GM12878 (cell line): ENCODE data around the gene B4GALT4. TPM values are rescaled to one million over a fixed set of nuclear protein-coding genes. Genes with fewer than 3 reads are reported as not detected.

ENCODE experiments used
- ATAC-seq: fragments of 200-7000 bp; cut with Tn5 transposase; 3 replicates; pipeline ENCODE4 v1.9.1; 2020; ENCODE audit warnings: mild to moderate bottlenecking, moderate library complexity
- BruUV-seq: library from RNA; stranded (reverse); fragments of 400-500 nt; replicated peaks from 2 replicates; lab custom pipeline; 2021; lab: Mats Ljungman, UMichigan
- CTCF ChIA-PET: fragments of 300-600 bp; sonication (Branson Sonifier 250); formaldehyde crosslinking; extraction: SDS; loops from one replicate; lab custom pipeline; 2021; ENCODE audit warnings: inconsistent platforms; lab: Yijun Ruan, JAX
- POLR2A ChIA-PET: fragments of 350-600 bp; formaldehyde crosslinking; extraction: SDS; loops from one replicate; lab custom pipeline; 2021; ENCODE audit warnings: inconsistent platforms; lab: Charles Lee
- RAD21 ChIA-PET: fragments of 300-600 bp; sonication (Branson Sonifier 250); formaldehyde crosslinking; loops from one replicate; lab custom pipeline; 2023; ENCODE audit warnings: antibody characterized with exemption; ENCODE audit not compliant: unreplicated experiment; lab: Charles Lee
- SMC1A ChIA-PET: fragments of 300-600 bp; sonication (Branson Sonifier 250); formaldehyde crosslinking; loops from one replicate; lab custom pipeline; 2023; ENCODE audit not compliant: unreplicated experiment, uncharacterized antibody; lab: Charles Lee
- DNase-seq: peaks from one replicate; pipeline ENCODE4 v3.0.0-alpha.2; 2011; ENCODE audit warnings: low read depth, low spot score
- FAIRE-seq: peaks from 3 replicates; lab custom pipeline; 2011; peaks lifted over from hg19 to GRCh38; lab: Jason Lieb, UNC
- H2AFZ ChIP-seq: 2 replicates; pipeline ENCODE4 v1.6.0; 2011; ENCODE audit warnings: low read depth, low read length, control low read depth; ENCODE audit not compliant: control insufficient read depth
- H3K27ac ChIP-seq: 2 replicates; pipeline ENCODE4 v1.5.1; 2011; ENCODE audit warnings: control low read depth; ENCODE audit not compliant: control insufficient read depth, insufficient read depth
- H3K27me3 ChIP-seq, 2 experiments: replicated peaks in 1 of 2; 2 replicates each; pipeline versions ENCODE4 v1.6.0 to v1.6.1; 2011; ENCODE audit warnings: low read length in 1 of 2; ENCODE audit not compliant: control insufficient read depth in 2 of 2, insufficient read depth in 2 of 2
- H3K36me3 ChIP-seq, 2 experiments: 2 replicates each; pipeline ENCODE4 v1.5.1; 2011; ENCODE audit warnings: low read length in 1 of 2; ENCODE audit not compliant: control insufficient read depth in 2 of 2, insufficient read depth in 2 of 2
- H3K4me1 ChIP-seq: 2 replicates; pipeline ENCODE4 v1.6.1; 2011; ENCODE audit warnings: mild to moderate bottlenecking, low read length, moderate library complexity, mixed read lengths; ENCODE audit not compliant: control insufficient read depth, insufficient read depth
- H3K4me2 ChIP-seq: 2 replicates; pipeline ENCODE4 v1.6.0; 2011; ENCODE audit warnings: control low read depth; ENCODE audit not compliant: control insufficient read depth, insufficient read depth
- H3K4me3 ChIP-seq: fragments of 200-600 bp; sonication (generic); 2 replicates; pipeline ENCODE4 v1.5.1; 2016
- H3K79me2 ChIP-seq: 2 replicates; pipeline ENCODE4 v1.6.0; 2011; ENCODE audit warnings: low read length; ENCODE audit not compliant: control insufficient read depth, insufficient read depth
- H3K9ac ChIP-seq: 2 replicates; pipeline ENCODE4 v1.8.0; 2011; ENCODE audit warnings: low read length, control low read depth, mixed read lengths; ENCODE audit not compliant: control insufficient read depth, insufficient read depth
- H3K9me3 ChIP-seq: replicated peaks from 3 replicates; pipeline ENCODE4 v1.5.1; 2011; ENCODE audit warnings: mild to moderate bottlenecking, low read length; ENCODE audit not compliant: control insufficient read depth, insufficient read depth
- H4K20me1 ChIP-seq: 2 replicates; pipeline ENCODE4 v1.6.0; 2011; ENCODE audit not compliant: control insufficient read depth, insufficient read depth
- EED ChIP-seq: sonication (generic); IDR thresholded peaks from 2 replicates; pipeline ENCODE4 v1.6.1; 2016; ENCODE audit warnings: antibody characterized with exemption, low read depth
- MEF2A ChIP-seq: IDR thresholded peaks from 2 replicates; pipeline ENCODE4 v1.6.1; 2011; ENCODE audit warnings: low read depth, mild to moderate bottlenecking, low read length, moderate library complexity; ENCODE audit not compliant: insufficient read depth
- NBN ChIP-seq: fragments of 450-650 bp; IDR thresholded peaks from 2 replicates; pipeline ENCODE4 v1.6.1; 2016
- NFYB ChIP-seq: IDR thresholded peaks from 2 replicates; pipeline ENCODE4 v1.6.1; 2011; ENCODE audit warnings: low read depth, mild to moderate bottlenecking, low read length, improper control_type of control experiment, moderate library complexity; ENCODE audit not compliant: insufficient read depth
- SP1 ChIP-seq: IDR thresholded peaks from one replicate; pipeline ENCODE4 v1.6.1; 2011; ENCODE audit warnings: low read depth, low read length
- SRF ChIP-seq, 2 experiments: IDR thresholded peaks; 2 replicates each; pipeline ENCODE4 v1.6.1; 2011; ENCODE audit warnings: low read depth in 2 of 2, low read length in 2 of 2, mild to moderate bottlenecking in 1 of 2, moderate library complexity in 1 of 2
- WGBS: methylation state at CpG from one replicate; pipeline ENCODE4 v1.1.6; 2016; ENCODE audit warnings: low lambda C conversion rate; ENCODE audit not compliant: insufficient replicate concordance, insufficient coverage; ENCODE audit errors: missing lambda C conversion rate; 5-methylcytosine and 5-hydroxymethylcytosine counted together
- in situ Hi-C: fragments of 300-500 bp; cut with MboI; formaldehyde crosslinking; loops from 9 replicates; pipeline ENCODE4 v1.14.3; 2018; ENCODE audit warnings: mixed read lengths
- intact Hi-C: fragments of 100-400 bp; cut with micrococcal nuclease; formaldehyde crosslinking; loops from one replicate; pipeline ENCODE4 v1.14.2; 2022; ENCODE audit not compliant: unreplicated experiment
- polyA plus RNA-seq, 11 experiments: library from polyadenylated mRNA; depleted of rRNA in 4 of 11; unstranded in 6 of 11; stranded (reverse) in 5 of 11; fragments of >200 nt; fragmentation: Nextera tagmentation in 4 of 11; fragmentation: Illumina TruSeq in 1 of 11; extraction: Ambion mirVana in 4 of 11; extraction: Trizol in 1 of 11; gene quantifications; 1 replicate in 1 of 11; 2 replicates in 10 of 11; pipeline versions ENCODE4 v1.2.1 to v1.2.3, GENCODE V29; 2011 to 2016; ENCODE audit warnings: inconsistent platforms in 2 of 11, missing spikeins in 2 of 11, low read depth in 1 of 11
- total RNA-seq, 4 experiments: library from RNA; depleted of rRNA in 3 of 4; stranded (reverse); fragments of >200 nt in 3 of 4; fragmentation: Illumina TruSeq in 1 of 4; extraction: Trizol in 1 of 4; gene quantifications; 2 replicates each; pipeline versions ENCODE4 v1.2.1 to v1.2.3, GENCODE V29; 2013 to 2021

Gene B4GALT4
- total and polyA plus RNA-seq, 10 of the 15 experiments (the other 5 are each of a cell fraction or from before 2014, with no cell fraction given): 8.8 to 16.7 (median 13.1) TPM

GRCh38 chr3:119257654-119258410, 17.2 kb upstream of the B4GALT4 start:
- ChIA-PET SMC1A (interaction anchor here (0.7 to 2.6 kb wide), 11 partner anchors 9 to 270 kb away, joined by 3 to 16 read pairs (median 4); partner anchors contain the start of gene B4GALT4), RAD21 (interaction anchor here (1.0 to 1.9 kb wide), 7 partner anchors 12 to 423 kb away, joined by 3 to 24 read pairs (median 5); partner anchors contain the start of genes ARHGAP31 and B4GALT4), POLR2A (interaction anchor here (0.6 to 1.8 kb wide), 4 partner anchors 17 to 837 kb away, joined by 3 to 7 read pairs (median 5); partner anchors contain the start of genes B4GALT4 and TMEM39A), CTCF (interaction anchor here (0.5 to 3.6 kb wide), 10 partner anchors 9 to 483 kb away, joined by 3 to 34 read pairs (median 4); partner anchors contain the start of gene B4GALT4)
- in situ Hi-C loops (no loop called here), intact Hi-C loops (no loop called here)
- no TSS peak for BruUV-seq
- Histone ChIP-seq H3K36me3 (no peaks in the 10 kb centered on the region), H3K9ac (no peak overlapping the region), H3K79me2 (no peaks in the 10 kb centered on the region), H3K4me3 (no peak overlapping the region), H3K9me3 (peaks cover 2% of the 10 kb centered on the region; the same call in 1 of the 3 replicates), H3K27ac (no peak overlapping the region), H3K4me1 (peaks cover 10% of the 10 kb centered on the region; the same call in 1 of the 2 replicates), H2AFZ (peak overlapping the region; percentile 61), H3K4me2 (no peak overlapping the region), H4K20me1 (no peaks in the 10 kb centered on the region), H3K27me3 (no peaks in the 10 kb centered on the region)
- ATAC-seq: peak; percentile 92
- no peak for TF ChIP-seq EED
- no peak for TF ChIP-seq NBN
- TF ChIP-seq MEF2A: no peak; the same call in 1 of the 2 replicates
- peak; percentile 70 to 96; a peak in 3 of 4 replicates for TF ChIP-seq SRF (IDR thresholded peaks at IDR 0.05; ENCODE audit: low read depth in 2 of 2, low read length in 2 of 2)
- peak; percentile 60; the same call in 1 of the 2 replicates for TF ChIP-seq NFYB
- no peak for TF ChIP-seq SP1
- DNase-seq: no peak
- FAIRE-seq: no peak
- 74% methylated on average over 8 of the region's 8 CpGs for WGBS
